ENCODE measurements around the gene C10orf62. TPM values are rescaled to one million over a fixed set of nuclear protein-coding genes. Genes with fewer than 3 reads are reported as not detected.
"Not testable (repeated sequence)": the region's sequence is repeated elsewhere in the genome, so short reads cannot be mapped to it uniquely, and the experiment has no call there.

Gene C10orf62, protein sequence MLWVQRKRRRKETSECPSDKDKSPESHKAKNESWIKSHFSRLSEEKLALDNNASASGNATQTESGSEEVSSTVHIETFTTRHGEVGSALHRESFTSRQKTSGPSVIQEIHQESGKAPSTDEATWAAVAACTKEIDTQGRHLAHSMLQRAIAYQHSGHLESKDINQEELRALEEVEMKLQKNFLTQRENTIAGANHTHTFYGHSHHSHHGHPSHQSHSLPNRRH
- total RNA-seq = not detected

DNA sequence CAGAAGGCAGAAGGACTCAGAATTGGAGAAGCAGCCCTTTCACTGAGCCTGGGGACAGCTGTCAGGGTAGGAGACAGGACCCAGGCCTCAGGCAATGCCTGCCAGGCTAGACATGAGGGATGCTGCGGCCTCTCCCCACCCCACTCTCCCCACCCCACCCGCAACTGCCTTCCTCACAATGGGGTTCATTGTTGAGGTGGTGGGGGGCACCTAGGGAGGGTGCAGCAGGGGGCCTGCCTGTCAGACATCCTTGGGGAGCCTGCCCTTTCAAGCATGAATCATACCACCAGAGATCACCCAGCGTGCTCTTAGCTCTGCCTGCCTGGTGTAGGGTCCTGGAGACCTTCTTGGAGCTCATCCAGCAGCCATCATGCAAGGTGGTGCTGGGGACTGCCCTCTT lies at the start of gene C10orf62:
Gene C10orf62 (plus strand): TSS at position 243 of the 400 bp plus-strand sequence. CDS start 177 bp downstream, outside the sequence.
- intact Hi-C loops (cut with DNase I) = no loop called here
- DNase-seq (ENCODE audit: low spot score) (no peak), ATAC-seq (no peak)

DNA sequence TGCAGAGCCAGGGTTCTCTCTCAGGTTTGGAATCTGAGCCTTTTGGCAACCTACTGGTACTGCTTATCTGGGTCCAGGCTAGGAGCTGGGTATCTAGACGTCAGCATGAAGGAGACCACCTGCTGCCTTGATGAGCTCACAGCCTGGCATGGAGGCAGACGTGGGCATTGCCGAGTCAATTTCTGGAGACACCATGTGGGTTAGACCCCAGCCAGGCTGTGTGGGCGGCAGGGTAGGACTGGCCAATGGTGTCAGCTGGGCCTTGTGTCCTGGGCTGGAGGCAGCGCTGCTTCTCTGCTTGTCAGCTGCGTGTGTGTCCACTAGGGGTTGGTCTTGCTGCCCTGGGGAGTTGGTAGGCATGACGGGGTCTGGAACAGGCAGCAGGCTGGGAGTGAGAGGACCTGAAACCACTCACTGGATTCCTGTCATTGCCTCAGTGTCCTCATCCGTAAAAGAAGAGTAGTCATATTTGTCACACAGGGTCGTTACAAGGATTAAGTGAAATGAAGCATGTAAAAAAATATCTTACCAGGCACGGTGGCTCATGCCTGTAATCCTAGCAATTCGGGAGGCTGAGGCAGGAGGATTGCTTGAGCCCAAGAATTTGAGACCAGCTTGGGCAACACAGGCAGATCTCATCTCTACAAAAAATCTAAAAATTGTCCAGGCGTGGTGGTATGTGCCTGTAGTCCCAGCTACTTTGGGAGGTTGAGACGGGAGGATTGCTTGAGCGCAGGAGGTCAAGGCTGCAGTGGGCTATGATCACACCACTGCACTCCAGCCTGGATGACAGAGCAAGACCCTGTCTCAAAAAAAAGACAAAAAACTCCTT lies 48.6 kb upstream of the C10orf62 start:
- ATAC-seq (no peak), DNase-seq (ENCODE audit: low spot score) (no peak)
- intact Hi-C loops (cut with DNase I) = loop anchor here (10.0 kb wide), 1 partner anchor 934 kb away; no protein-coding TSS in a partner anchor

DNA sequence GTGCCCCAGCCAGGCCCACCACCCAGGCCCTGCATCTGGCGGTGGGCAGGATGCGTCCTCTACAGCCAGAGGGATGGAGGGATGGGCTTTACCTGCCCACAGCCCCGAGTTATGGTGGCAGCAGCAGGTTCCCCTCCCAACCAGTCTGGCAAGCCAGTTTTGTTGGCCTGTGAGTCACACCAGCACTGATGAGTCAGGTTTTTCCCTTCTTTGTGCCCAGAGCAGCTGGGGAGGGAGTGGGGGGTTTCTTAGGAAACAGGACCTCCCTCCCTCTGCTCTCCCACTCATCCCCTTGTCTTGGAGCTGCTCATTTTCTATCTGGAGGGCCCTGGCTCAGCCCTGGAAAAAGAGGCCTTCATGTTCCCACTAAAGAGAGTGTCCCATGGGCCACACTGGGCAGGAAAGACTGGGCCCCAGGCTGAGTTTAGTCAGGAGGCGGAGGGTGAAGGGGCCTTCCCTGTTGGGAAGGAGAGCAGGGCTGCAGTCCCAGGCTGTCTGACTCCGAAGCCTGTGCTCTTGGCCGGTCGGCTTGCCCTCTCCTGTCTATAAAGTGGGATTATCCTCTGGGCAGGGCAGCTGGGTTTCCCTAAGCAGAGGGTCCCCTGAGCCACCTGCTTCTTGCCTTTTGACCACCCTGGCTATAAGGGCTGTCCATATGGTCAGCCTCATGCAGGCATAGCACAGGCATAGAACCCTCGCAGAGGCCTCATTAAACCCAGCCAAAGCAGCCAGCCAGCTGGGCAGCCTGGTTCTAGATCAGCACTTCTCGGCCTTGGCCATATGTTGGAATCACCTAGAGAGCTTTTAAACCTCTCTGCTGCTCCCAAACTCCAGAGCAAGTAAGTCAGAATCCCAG lies 47.1 kb upstream of the C10orf62 start:
- intact Hi-C loops (cut with DNase I) = loop anchor here (10.0 kb wide), 1 partner anchor 932 kb away; no protein-coding TSS in a partner anchor
- DNase-seq (ENCODE audit: low spot score) (peak; percentile 79), ATAC-seq (peak; percentile 84)

DNA sequence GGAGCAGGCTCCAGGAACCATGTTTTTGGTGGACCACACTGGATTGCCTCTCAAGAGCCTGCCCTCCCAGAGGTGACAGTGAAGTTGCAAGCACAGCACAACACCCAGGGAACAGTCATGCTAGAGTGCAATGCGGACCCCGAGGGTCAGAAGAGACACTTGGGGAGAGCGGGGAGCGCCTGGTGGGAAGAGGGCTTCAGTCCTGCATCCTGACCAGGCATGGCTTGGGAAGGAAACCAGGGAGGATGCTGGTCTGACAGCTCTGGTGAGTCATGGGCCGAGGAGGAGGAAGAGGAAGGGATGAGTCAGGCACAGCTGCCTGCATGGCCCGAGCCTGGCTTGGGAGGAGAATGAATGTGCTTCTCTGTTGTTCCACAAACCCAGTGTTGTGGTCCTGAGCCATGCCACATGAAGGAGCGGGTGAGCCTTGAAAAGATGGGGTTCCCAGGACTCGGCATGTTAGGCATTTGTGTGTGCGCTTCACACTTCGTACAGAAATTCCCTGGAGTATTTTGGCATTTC lies 46.4 kb upstream of the C10orf62 start:
- ATAC-seq (peak; percentile 89), DNase-seq (ENCODE audit: low spot score) (peak; percentile 85)
- intact Hi-C loops (cut with DNase I) = loop anchor here (10.0 kb wide), 1 partner anchor 932 kb away; no protein-coding TSS in a partner anchor

DNA sequence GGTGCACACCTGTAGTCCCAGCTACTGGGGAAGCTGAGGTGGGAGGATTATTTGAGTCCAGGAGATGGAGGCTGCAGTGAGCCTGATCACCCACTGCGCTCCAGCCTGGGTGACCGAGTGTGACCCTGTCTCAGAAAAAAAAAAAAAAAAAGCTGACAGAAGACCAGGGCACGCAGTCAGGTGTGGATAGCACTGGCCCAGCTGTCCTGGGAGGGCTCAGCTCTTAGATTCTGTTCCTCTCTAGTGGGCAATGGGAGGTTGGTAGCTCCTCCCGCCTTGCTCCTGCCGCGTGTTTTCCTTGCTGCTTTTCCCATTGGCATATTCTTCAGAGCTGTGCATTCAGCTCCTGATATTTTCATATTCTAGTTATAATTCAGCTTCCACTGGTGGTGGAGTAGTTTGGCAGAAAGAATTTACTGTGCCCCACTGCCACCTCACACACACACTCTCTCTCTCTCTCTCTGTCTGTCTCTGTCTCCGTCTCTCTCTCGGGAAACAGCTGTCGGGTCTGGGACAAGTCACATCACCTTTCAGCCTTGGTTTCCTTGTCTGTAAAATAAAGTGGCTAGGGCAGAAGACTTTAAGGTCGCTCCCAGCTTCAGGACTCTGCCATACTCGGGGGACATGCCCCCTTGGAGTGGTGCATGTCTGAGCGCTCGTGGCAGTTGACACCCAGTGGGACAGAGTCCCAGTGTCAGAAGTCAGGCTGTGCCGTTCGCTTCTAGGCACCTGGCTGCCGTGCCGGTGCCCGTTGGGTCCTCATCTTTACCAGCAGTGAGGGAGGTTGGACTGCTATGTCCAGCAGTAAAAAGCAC lies 42.9 kb upstream of the C10orf62 start:
- DNase-seq (ENCODE audit: low spot score) (no peak), ATAC-seq (no peak)
- intact Hi-C loops (cut with DNase I) = loop anchor here (10.0 kb wide), 1 partner anchor 928 kb away; no protein-coding TSS in a partner anchor

DNA sequence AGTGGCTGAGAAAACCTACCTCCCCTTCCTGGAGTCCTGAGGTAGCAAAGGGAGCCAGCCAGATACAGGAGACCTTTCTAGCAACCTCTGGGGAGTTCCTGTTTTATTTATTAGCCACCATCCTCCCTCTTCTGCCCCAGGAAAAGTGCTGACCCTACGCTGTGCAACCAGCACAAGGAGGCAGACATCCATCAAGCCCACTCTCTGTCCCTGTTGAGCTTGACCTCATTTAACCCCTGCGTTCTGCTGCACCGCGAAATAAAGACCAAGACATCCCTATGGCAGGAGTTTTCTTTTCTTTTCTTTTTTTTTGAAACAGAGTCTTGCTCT lies 42.3 kb upstream of the C10orf62 start:
- no peak for ATAC-seq
- intact Hi-C loops (cut with DNase I) = loop anchor here (10.0 kb wide), 1 partner anchor 928 kb away; no protein-coding TSS in a partner anchor
- DNase-seq (ENCODE audit: low spot score) = no peak

DNA sequence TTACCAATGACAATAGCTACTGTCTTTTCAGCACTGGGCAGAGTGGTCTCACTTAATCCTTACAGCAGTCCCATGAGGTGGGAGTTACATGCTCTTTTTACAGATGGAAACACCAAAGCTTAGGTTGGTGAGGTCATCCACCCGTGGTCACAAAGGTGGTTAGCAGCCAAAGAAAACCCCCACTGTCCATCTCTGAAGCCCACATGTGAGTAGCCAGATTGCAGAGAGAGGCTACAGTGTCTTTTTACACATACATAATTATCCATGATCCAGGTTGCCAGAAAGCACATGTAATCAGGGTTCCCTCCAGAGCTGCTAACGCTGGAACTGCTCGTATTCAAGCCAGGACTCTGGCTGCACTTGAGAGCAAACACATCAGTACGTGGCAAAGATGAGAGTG lies 41.6 kb upstream of the C10orf62 start:
- intact Hi-C loops (cut with DNase I) = loop anchor here (10.0 kb wide), 1 partner anchor 927 kb away; no protein-coding TSS in a partner anchor
- ATAC-seq (peak; percentile 23), DNase-seq (ENCODE audit: low spot score) (no peak)

DNA sequence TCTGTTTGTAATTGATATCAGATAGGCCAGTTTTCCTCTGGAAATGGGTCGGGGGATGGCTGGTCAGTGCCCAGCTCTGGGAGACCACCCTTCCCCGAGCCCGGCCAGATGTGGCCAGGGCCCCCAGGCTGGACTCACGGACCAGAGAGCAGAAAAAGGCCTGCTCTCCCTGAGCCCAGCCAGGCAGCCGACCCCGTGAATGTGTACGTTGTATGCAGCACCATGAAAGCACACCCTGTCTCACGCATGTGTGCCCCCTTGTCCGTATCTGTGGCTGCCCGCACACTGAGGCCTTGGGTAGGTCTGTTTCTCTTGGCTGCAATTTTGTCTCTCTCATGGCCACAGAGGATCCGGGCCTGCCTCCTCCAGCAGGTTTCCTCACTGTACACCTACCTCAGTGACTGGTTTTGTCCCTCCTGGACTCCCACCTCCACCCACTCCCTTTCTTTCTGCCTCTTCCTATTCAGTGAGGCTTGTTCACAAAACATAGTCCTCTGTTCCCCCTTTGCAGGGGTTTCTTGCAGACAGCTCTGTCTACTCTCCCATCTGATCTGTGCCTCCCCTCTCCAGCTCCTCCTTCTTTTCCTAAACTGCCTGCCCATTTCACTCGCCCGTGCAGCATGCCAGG lies 40.6 kb upstream of the C10orf62 start:
- no peak for ATAC-seq
- no peak for DNase-seq (ENCODE audit: low spot score)
- intact Hi-C loops (cut with DNase I) = loop anchor here (10.0 kb wide), 1 partner anchor 926 kb away; no protein-coding TSS in a partner anchor

DNA sequence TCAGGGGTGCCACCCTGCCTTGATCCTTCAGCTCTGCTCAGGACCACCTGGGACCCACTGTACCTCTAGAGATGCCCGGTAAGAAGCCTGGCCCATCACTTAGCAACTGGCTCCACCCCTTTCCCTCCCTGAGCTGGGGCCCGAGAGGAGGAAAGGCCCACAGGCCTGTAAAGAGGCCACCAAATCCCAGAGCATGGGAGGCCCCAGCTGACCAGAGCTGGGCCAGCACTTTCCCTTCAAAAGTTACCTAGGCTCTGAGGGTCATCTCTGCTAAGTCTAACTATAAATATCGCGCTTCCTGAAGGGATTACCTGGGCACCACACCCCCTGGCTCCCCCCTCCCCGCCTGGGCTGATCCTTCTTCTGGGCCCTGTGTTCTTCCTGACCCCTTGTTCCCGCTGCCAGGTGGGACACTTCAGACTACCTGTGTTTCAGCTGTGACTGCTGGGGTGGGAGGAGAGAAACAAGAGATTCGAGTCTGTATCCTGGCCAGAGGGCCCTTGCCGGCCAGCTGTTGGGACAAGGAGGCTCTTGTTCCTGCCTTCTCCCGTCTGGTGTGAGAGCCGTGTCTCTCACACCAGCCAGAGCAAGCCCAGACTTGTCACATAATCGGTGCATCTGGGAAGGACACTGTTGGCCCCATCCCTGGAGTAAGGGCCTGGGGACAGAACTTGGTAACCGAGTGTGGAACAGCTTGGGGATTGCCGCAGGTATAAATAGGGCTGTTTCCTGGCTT lies 39.8 kb upstream of the C10orf62 start:
- DNase-seq (ENCODE audit: low spot score) (no peak), ATAC-seq (peak; percentile 77)
- intact Hi-C loops (cut with DNase I) = loop anchor here (5.0 to 10.0 kb wide), 2 partner anchors 87 to 925 kb away; no protein-coding TSS in a partner anchor

DNA sequence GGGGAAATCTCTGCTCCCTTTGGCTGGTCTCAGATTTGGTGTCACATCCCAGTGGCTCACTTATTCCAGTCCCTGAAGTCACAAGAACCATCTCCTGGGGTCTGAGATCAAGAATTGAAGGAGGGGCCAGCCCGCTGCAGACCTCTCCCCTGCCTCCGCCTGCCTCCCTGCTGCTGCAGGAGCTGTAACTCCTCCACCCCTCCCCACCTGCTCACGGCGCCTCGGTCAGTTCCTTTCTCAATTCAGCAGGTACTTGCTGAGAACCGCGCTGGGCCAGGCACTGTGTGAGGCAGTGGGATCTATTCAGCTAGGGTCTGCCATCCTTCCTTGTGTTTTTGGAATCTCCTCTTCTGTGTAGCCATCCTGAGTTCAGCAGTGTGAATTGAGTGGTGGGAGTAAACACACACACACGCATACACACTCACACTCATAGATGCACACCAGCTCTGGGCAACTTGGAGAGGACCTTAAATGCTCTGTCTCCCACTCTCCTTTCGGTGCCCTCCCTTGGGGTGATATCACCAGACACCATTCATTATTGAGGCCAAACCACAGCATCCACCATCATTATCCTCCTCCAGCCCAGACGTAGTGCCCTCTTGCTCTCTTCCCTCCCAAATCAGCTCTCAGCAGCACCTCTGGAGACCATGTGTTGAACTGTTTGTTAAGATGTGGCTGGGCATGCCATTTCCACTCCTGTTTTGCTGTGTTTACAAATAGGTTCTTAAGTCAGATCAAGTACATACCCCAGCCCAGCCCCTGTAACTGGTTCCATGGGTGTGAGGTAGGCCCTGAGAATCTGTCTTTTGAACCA lies 39.0 kb upstream of the C10orf62 start:
- intact Hi-C loops (cut with DNase I) = loop anchor here (5.0 kb wide), 1 partner anchor 88 kb away; no protein-coding TSS in a partner anchor
- ATAC-seq (no peak), DNase-seq (ENCODE audit: low spot score) (no peak)

DNA sequence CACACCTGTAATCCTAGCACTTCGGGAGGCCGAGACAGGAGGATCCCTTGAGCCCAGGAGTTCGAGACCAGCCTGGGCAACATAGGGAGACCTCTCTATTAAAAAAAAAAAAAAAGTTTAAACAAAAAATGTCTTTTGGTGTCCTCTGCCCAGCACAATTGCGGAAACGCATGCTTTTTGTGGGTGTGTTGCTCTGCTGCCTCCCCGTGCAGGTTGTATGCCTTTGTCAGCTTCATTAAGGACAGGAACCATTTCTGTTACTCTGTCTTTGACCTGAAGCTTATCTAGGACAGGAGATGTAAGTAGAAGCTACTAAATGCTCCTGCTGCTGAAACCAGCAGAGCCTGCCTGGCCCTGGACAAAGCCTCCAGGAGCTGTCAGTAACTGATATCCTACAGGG lies 38.2 kb upstream of the C10orf62 start:
- DNase-seq (ENCODE audit: low spot score) = no peak
- intact Hi-C loops (cut with DNase I) = loop anchor here (5.0 kb wide), 1 partner anchor 89 kb away; no protein-coding TSS in a partner anchor
- no peak for ATAC-seq

DNA sequence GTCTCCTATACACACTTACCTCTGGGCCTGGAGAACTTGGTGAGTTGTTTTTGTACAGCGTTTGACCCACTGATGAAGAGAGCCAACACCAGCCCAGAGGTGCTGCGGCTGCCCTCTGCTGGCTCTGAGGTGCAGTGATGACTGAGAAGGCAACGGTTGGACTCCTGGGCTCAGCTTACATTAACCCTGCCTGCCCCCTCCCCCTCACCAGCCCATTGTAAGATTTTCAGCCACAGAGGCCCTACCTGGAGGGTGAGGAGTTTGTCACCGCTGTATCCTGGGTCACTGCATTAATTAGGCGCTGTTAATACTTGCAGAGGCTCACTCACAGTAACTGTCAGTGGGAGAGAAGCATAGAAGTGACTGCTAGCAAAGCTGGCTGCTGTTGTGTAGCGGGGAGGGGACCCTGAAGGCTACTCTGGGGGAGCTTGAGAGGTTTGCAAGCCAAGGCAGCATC lies 35.9 kb upstream of the C10orf62 start:
- ATAC-seq (peak; percentile 90), DNase-seq (ENCODE audit: low spot score) (peak; percentile 84)
- intact Hi-C loops (cut with DNase I) = loop anchor here (5.0 kb wide), 1 partner anchor 91 kb away; no protein-coding TSS in a partner anchor

DNA sequence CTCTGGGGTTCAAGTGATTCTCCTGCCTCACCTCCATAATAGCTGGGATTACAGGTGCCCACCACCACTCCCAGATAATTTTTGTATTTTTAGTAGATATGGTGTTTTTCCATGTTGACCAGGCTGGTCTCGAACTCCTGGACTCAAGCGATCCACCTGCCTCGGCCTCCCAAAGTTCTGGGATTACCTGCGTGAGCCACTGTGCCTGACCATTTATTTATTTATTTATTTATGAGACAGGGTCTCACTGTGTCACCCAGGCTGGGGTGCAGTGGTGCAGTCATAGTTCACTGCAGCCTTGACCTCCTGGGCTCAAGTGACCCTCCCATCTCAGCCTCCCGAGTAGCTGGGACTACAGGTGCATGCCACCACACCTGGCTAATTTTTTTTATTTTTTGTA lies 35.2 kb upstream of the C10orf62 start:
- ATAC-seq; DNase-seq (ENCODE audit: low spot score): not testable (repeated sequence)
- intact Hi-C loops (cut with DNase I) = loop anchor here (5.0 kb wide), 1 partner anchor 92 kb away; no protein-coding TSS in a partner anchor

DNA sequence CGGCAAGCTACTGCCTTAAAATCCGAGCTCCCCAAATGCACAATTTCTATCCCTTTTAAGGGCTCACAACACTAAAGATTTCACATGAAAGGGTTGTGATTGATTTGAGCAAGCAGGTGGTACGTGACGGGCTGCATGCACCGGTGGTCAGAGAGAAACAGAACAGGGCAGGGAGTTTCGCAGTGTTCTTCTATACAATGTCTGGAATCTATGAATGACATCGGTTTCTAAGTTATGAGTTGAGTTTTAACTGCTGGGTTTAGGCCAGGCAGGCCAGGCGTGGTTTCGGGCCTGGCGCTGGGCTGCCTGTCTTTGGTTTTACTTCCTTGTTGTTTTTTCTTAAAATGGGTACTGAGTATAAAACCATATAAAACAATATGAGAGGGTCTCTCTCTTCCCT lies 34.0 kb upstream of the C10orf62 start:
- ATAC-seq; DNase-seq (ENCODE audit: low spot score): not testable (repeated sequence)

DNA sequence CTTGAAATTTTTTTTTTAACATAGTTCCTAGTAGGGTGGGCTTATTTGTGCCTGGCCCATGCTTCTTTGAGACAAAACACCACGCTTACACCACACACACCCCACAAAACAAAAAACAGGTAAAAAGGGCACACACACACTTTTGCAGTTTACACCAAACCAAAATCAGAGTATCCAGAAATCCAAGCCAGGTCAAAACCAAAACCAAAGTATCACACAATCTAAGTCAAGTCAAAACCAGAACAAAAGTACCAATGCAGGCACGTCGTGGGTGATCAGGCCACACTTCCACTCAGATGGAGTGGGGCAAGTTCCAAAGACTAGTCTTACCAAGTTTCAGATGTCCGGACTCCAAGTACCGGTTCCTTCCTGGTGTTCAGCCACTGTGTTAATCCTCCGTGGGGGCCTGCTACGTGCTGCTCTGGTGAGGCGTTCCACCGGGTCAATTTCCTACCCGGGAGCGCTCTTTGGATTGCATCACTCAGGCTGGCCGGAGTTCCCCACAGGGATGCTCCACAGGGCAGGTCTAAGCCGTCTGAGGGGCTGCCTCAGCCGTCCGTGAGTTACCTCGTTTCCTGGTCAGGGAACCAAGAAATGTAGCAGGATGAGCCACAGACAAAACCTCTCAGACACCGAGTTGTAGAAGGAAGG lies 28.7 kb upstream of the C10orf62 start:
- DNase-seq (ENCODE audit: low spot score); ATAC-seq; intact Hi-C loops (cut with DNase I): not testable (repeated sequence)

More for the DNA sequence above, 34.0 kb upstream of the C10orf62 start:
- intact Hi-C loops (cut with DNase I) = not testable (repeated sequence)

Measured in sciatic nerve (tissue), 2 donors.